Psoas muscle (tissue), 8 donors: Measurements from ENCODE around the gene ABT1. TPM values are rescaled to one million over a fixed set of nuclear protein-coding genes. Genes with fewer than 3 reads are reported as not detected.

Experiments used
- ATAC-seq, 4 donors: fragments of 200-7000 bp; cut with Tn5 transposase; one replicate each; pipeline ENCODE4 v1.9.1; 2020; ENCODE audit warnings: moderate library complexity in 3 of 4, mild to moderate bottlenecking in 2 of 4
- DNase-seq, 2 donors: peaks; one replicate each; pipeline ENCODE4 v3.0.0-alpha.2; 2020
- H3K27ac ChIP-seq: fragments of 200-600 bp; one replicate; pipeline ENCODE4 v1.8.0; 2022
- H3K27me3 ChIP-seq, 3 donors: fragments of 200-600 bp in 1 of 3; one replicate each; pipeline versions ENCODE4 v1.6.1 to v1.8.0; 2013 to 2022; ENCODE audit warnings: low read length in 2 of 3, mild to moderate bottlenecking in 2 of 3, moderate library complexity in 1 of 3; ENCODE audit not compliant: insufficient read depth in 3 of 3
- H3K36me3 ChIP-seq, 2 donors: fragments of 200-600 bp in 1 of 2; one replicate each; pipeline versions ENCODE4 v1.6.1 to v1.8.0; 2013 to 2022; ENCODE audit warnings: low read depth in 1 of 2, mild to moderate bottlenecking in 1 of 2, moderate library complexity in 1 of 2; ENCODE audit not compliant: insufficient read depth in 1 of 2
- H3K4me1 ChIP-seq: fragments of 200-600 bp; one replicate; pipeline ENCODE4 v1.8.0; 2022
- H3K4me3 ChIP-seq: fragments of 200-600 bp; one replicate; pipeline ENCODE4 v1.8.0; 2022; ENCODE audit warnings: mild to moderate bottlenecking
- H3K9me3 ChIP-seq: fragments of 200-600 bp; one replicate; pipeline ENCODE4 v1.8.0; 2022
- CTCF ChIP-seq: fragments of 200-600 bp; IDR thresholded peaks from one replicate; pipeline ENCODE4 v1.8.0; 2022; ENCODE audit warnings: antibody characterized with exemption
- WGBS, 3 donors: extraction: QIAGEN DNeasy Blood & Tissue Kit; methylation state at CpG; one replicate each; pipeline versions ENCODE4 v1.1.6 to v1.1.7; 2013; 5-methylcytosine and 5-hydroxymethylcytosine counted together
- intact Hi-C, 2 donors: fragments of 100-400 bp; cut with DNase I; formaldehyde crosslinking; loops; one replicate each; pipeline versions ENCODE4 v1.11.0 to v1.14.2; 2022
- polyA plus RNA-seq, 3 donors: library from polyadenylated mRNA; stranded (reverse); fragments of 200-250 nt; gene quantifications; one replicate each; pipeline ENCODE4 v1.2.3, GENCODE V29; 2013
- total RNA-seq, 4 donors: library from RNA; stranded (reverse); fragmentation: NEBNext Ultra II Directional in 2 of 4; extraction: Animal tissue kit (Norgen Biotek cat#: 25700) in 2 of 4; gene quantifications; one replicate each; pipeline versions ENCODE4 v1.2.1 to v1.2.4, GENCODE V29; 2021 to 2023
- donor health status: healthy with polysubstance abuse.
- donor health status: DM: no; HTN: no; CAD: no; lungs with moderate emphysema.
- donor health status: Bipolar disorder and iron deficiency.
- donor health status: healthy.
- donor health status: DM: yes; HTN: yes; CAD: no.
- donor health status: DM: no; HTN: no; CAD: no.
- donor health status: DM: no; HTN: no; CAD: no.
- donor health status: DM: yes; HTN: yes; CAD: no.

ABT1 gene
- total and polyA plus RNA-seq, 7 donors: 6.2 to 18.4 (median 10.3) TPM

- Histone ChIP-seq H3K4me1 (peaks cover 6% of the 10 kb centered on the region), H3K4me3 (peak overlapping the region; percentile 48), H3K27ac (no peak overlapping the region), H3K36me3 (no peaks in the 10 kb centered on the region), H3K9me3 (no peaks in the 10 kb centered on the region), H3K27me3 (peaks cover 0 to 19% (median 3%) of the 10 kb centered on the region in 3 donors)
- DNase-seq (peak in 1 of 2 donors; percentile 68), ATAC-seq (peak; percentile 44 to 74 (median 53))
- 3 to 5% (median 5%) methylated on average over 31 of the region's 31 CpGs for WGBS, 3 donors
- TF ChIP-seq CTCF: no peak
- intact Hi-C loops: no loop called here
Observed at GRCh38 chr6:26576929-26577719, 19.6 kb upstream of the ABT1 start.

GRCh38 chr6:26577720-26578072, 19.1 kb upstream of the ABT1 start:
- Histone ChIP-seq H3K27ac (no peak overlapping the region), H3K27me3 (peaks cover 0 to 19% (median 3%) of the 10 kb centered on the region in 3 donors), H3K9me3 (no peaks in the 10 kb centered on the region), H3K4me1 (peaks cover 6% of the 10 kb centered on the region), H3K4me3 (peak overlapping the region; percentile 48), H3K36me3 (no peaks in the 10 kb centered on the region)
- no peak for TF ChIP-seq CTCF
- DNase-seq (no peak), ATAC-seq (no peak)
- WGBS, 3 donors: 9 to 16% (median 15%) methylated on average over 17 of the region's 17 CpGs
- intact Hi-C loops: no loop called here

GRCh38 chr6:26578279-26578678, 18.5 kb upstream of the ABT1 start:
- 82 to 85% (median 85%) methylated on average over 6 of the region's 6 CpGs for WGBS, 3 donors
- DNase-seq: no peak
- H3K4me3 ChIP-seq: no peak overlapping the region
- no peak overlapping the region for H3K27ac ChIP-seq
- peaks cover 6% of the 10 kb centered on the region for H3K4me1 ChIP-seq
- TF ChIP-seq CTCF: no peak
- intact Hi-C loops: no loop called here
- H3K27me3 ChIP-seq: peaks cover 0 to 25% (median 3%) of the 10 kb centered on the region in 3 donors
- no peak for ATAC-seq
- H3K36me3 ChIP-seq: no peaks in the 10 kb centered on the region
- no peaks in the 10 kb centered on the region for H3K9me3 ChIP-seq

GRCh38 chr6:26578741-26579140, 18.0 kb upstream of the ABT1 start:
- WGBS, 3 donors: 85 to 96% (median 91%) methylated on average over 1 of the region's 1 CpG
- peaks cover 6% of the 10 kb centered on the region for H3K4me1 ChIP-seq
- DNase-seq (no peak), ATAC-seq (no peak)
- TF ChIP-seq CTCF: no peak
- H3K9me3 ChIP-seq: no peaks in the 10 kb centered on the region
- peaks cover 0 to 30% (median 3%) of the 10 kb centered on the region in 3 donors for H3K27me3 ChIP-seq
- no peak overlapping the region for H3K4me3 ChIP-seq
- H3K36me3 ChIP-seq: no peaks in the 10 kb centered on the region
- H3K27ac ChIP-seq: no peak overlapping the region
- intact Hi-C loops: no loop called here
